ENCODE data around the gene ATP6V0B. TPM values are rescaled to one million over a fixed set of nuclear protein-coding genes. Genes with fewer than 3 reads are reported as not detected.
A peak's percentile ranks its signal among the peaks of the same experiment; 100 is the strongest.

Gene ATP6V0B
- total RNA-seq, 1 experiment from 2014 or later, result 181 TPM

DNA sequence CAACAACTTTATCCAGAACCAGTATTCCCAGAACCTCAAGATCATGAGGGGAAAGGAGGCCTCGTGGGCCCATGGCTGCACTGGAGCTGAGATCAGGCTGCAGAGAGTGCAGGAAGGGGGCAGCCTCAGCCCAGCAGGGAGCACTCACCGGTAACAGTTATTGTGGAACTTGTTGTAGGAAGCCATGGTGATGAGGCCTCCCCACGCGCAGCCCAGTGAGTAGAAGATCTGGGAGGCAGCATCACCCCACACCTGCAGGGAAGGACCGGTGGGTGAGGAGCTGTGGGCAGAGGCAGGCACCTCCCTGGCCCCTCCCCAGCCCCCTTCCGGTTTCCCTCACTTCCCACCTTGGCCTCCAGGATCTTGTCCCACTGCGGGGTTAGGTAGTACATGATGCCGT lies 27.4 kb downstream of the ATP6V0B start:
- CTCF ChIA-PET, result interaction anchor here (0.6 kb wide), 1 partner anchor 372 kb away, joined by 4 read pairs; no protein-coding TSS in a partner anchor
- no TSS peak for BruUV-seq (replicated peaks)
- H3K4me1 ChIP-seq (ENCODE audit: insufficient read depth, low read length, poor library complexity, severe bottlenecking), result no peaks in the 10 kb centered on the region
- no peaks in the 10 kb centered on the region for H3K27me3 ChIP-seq (replicated peaks; ENCODE audit: insufficient read depth, low read depth, low read length, poor library complexity)
- no peak overlapping the region for H3K27ac ChIP-seq (ENCODE audit: low read depth, low read length, poor library complexity, severe bottlenecking)
- no peak overlapping the region for H3K4me3 ChIP-seq (ENCODE audit: low read depth, low read length, poor library complexity, severe bottlenecking)
- DNase-seq (ENCODE audit: low spot score), result no peak
- no peaks in the 10 kb centered on the region for H3K36me3 ChIP-seq (ENCODE audit: insufficient read depth, low read length, poor library complexity, severe bottlenecking)
- POLR2A ChIA-PET (ENCODE audit: low non-redundant PET), result no interaction called here
- H3K9me3 ChIP-seq (ENCODE audit: low read depth, low read length, poor library complexity, severe bottlenecking), result no peaks in the 10 kb centered on the region
- TF ChIP-seq, protein P1, sequence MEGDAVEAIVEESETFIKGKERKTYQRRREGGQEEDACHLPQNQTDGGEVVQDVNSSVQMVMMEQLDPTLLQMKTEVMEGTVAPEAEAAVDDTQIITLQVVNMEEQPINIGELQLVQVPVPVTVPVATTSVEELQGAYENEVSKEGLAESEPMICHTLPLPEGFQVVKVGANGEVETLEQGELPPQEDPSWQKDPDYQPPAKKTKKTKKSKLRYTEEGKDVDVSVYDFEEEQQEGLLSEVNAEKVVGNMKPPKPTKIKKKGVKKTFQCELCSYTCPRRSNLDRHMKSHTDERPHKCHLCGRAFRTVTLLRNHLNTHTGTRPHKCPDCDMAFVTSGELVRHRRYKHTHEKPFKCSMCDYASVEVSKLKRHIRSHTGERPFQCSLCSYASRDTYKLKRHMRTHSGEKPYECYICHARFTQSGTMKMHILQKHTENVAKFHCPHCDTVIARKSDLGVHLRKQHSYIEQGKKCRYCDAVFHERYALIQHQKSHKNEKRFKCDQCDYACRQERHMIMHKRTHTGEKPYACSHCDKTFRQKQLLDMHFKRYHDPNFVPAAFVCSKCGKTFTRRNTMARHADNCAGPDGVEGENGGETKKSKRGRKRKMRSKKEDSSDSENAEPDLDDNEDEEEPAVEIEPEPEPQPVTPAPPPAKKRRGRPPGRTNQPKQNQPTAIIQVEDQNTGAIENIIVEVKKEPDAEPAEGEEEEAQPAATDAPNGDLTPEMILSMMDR (conservative IDR thresholded peaks at IDR 0.05; ENCODE audit: low read depth, low read length), result no peak
- no peak for TF ChIP-seq EZH2 (IDR thresholded peaks at IDR 0.05; ENCODE audit: borderline replicate concordance, low read depth, low read length, poor library complexity, severe bottlenecking)
- intact Hi-C loops (cut with micrococcal nuclease; ENCODE audit: unreplicated experiment), result no loop called here

- TF ChIP-seq EZH2 (IDR thresholded peaks at IDR 0.05; ENCODE audit: borderline replicate concordance, low read depth, low read length, poor library complexity, severe bottlenecking), result no peak
- TF ChIP-seq, protein P1 (conservative IDR thresholded peaks at IDR 0.05; ENCODE audit: low read depth, low read length), result peak; percentile 43
- ChIA-PET CTCF (no interaction called here), POLR2A (ENCODE audit: low non-redundant PET) (no interaction called here)
- BruUV-seq (replicated peaks), result no TSS peak
- DNase-seq (ENCODE audit: low spot score), result no peak
- H3K27ac ChIP-seq (ENCODE audit: low read depth, low read length, poor library complexity, severe bottlenecking), result no peak overlapping the region
- H3K27me3 ChIP-seq (replicated peaks; ENCODE audit: insufficient read depth, low read depth, low read length, poor library complexity), result no peaks in the 10 kb centered on the region
- intact Hi-C loops (cut with micrococcal nuclease; ENCODE audit: unreplicated experiment), result no loop called here
- H3K4me3 ChIP-seq (ENCODE audit: low read depth, low read length, poor library complexity, severe bottlenecking), result no peak overlapping the region
- no peaks in the 10 kb centered on the region for H3K36me3 ChIP-seq (ENCODE audit: insufficient read depth, low read length, poor library complexity, severe bottlenecking)
- no peaks in the 10 kb centered on the region for H3K9me3 ChIP-seq (ENCODE audit: low read depth, low read length, poor library complexity, severe bottlenecking)
- H3K4me1 ChIP-seq (ENCODE audit: insufficient read depth, low read length, poor library complexity, severe bottlenecking), result no peaks in the 10 kb centered on the region
These were observed 27.9 kb downstream of the ATP6V0B start for GRCh38 chr1:44002606-44003157.

DNA sequence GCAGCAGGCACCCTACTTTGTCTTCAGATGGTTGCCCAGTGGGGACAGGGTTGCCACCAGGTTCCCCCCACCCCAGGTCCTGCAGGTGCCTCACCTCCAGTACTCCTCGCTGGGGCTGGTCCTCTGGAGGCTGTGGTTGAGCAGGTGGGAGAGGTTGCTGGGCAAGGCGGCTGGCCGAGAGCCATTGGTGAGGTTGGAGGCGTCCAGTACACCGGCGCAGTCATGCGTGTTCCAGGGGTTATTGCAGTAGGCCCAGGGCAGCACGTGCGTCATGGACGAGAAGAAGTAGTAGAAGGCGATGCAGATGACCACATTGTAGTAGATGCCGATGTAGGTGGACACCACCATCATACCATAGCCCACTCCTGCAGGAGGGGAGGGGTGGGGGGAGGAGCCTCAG lies 33.5 kb downstream of the ATP6V0B start:
- DNase-seq (ENCODE audit: low spot score), result no peak
- H3K4me1 ChIP-seq (ENCODE audit: insufficient read depth, low read length, poor library complexity, severe bottlenecking), result peaks cover 15% of the 10 kb centered on the region
- no peaks in the 10 kb centered on the region for H3K36me3 ChIP-seq (ENCODE audit: insufficient read depth, low read length, poor library complexity, severe bottlenecking)
- no peak overlapping the region for H3K27ac ChIP-seq (ENCODE audit: low read depth, low read length, poor library complexity, severe bottlenecking)
- no peak for TF ChIP-seq EZH2 (IDR thresholded peaks at IDR 0.05; ENCODE audit: borderline replicate concordance, low read depth, low read length, poor library complexity, severe bottlenecking)
- TF ChIP-seq, protein P1 (conservative IDR thresholded peaks at IDR 0.05; ENCODE audit: low read depth, low read length), result no peak
- H3K4me3 ChIP-seq (ENCODE audit: low read depth, low read length, poor library complexity, severe bottlenecking), result no peak overlapping the region
- POLR2A ChIA-PET (ENCODE audit: low non-redundant PET), result interaction anchor here (0.6 kb wide), 1 partner anchor 73 kb away, joined by 7 read pairs; no protein-coding TSS in a partner anchor
- no peaks in the 10 kb centered on the region for H3K9me3 ChIP-seq (ENCODE audit: low read depth, low read length, poor library complexity, severe bottlenecking)
- BruUV-seq (replicated peaks), result no TSS peak
- H3K27me3 ChIP-seq (replicated peaks; ENCODE audit: insufficient read depth, low read depth, low read length, poor library complexity), result no peaks in the 10 kb centered on the region
- CTCF ChIA-PET, result no interaction called here
- intact Hi-C loops (cut with micrococcal nuclease; ENCODE audit: unreplicated experiment), result no loop called here

Data from A673 (cell line).